Femur (tissue), 1 donor: Measurements from ENCODE around the gene RNF112.

Experiments
- DNase-seq: peaks from one replicate; pipeline ENCODE4 v3.0.0-alpha.2; 2017

RNF112 gene

GRCh38 chr17:19376811-19377210 is 34.2 kb upstream of the RNF112 start:
- no peak for DNase-seq

- peak; percentile 100 for DNase-seq
Observed at GRCh38 chr17:19377602-19378415, 33.2 kb upstream of the RNF112 start.

GRCh38 chr17:19378416-19379360 is 32.3 kb upstream of the RNF112 start, which contains the start of gene MAPK7:
MAPK7 (plus strand) TSS chr17:19378498; CDS start chr17:19378901, 403 bp downstream.
- no peak for DNase-seq

- DNase-seq: no peak
Observed at GRCh38 chr17:19379361-19380065, 31.5 kb upstream of the RNF112 start.

- no peak for DNase-seq
Observed at GRCh38 chr17:19380481-19381301, 30.3 kb upstream of the RNF112 start.

- no peak for DNase-seq
Observed at GRCh38 chr17:19381361-19381740, 29.7 kb upstream of the RNF112 start.

- DNase-seq: peak; percentile 26
Observed at GRCh38 chr17:19381741-19382444, 29.1 kb upstream of the RNF112 start.

GRCh38 chr17:19382531-19383444 is 28.2 kb upstream of the RNF112 start:
- peak; percentile 18 for DNase-seq

- peak; percentile 55 for DNase-seq
Observed at GRCh38 chr17:19383681-19384470, 27.2 kb upstream of the RNF112 start.

- peak; percentile 94 for DNase-seq
Observed at GRCh38 chr17:19384723-19385391, 26.2 kb upstream of the RNF112 start.

GRCh38 chr17:19385521-19385983 is 25.5 kb upstream of the RNF112 start:
- peak; percentile 39 for DNase-seq

GRCh38 chr17:19386051-19386929 is 24.7 kb upstream of the RNF112 start:
- DNase-seq: peak; percentile 63

GRCh38 chr17:19386974-19387920 is 23.8 kb upstream of the RNF112 start, which contains the start of gene MFAP4:
MFAP4 (minus strand) TSS chr17:19387190; CDS start chr17:19387155, 35 bp downstream.
- peak; percentile 95 for DNase-seq

- no peak for DNase-seq
Observed at GRCh38 chr17:19387921-19388521, 23.0 kb upstream of the RNF112 start.
